ENCODE measurements around the gene RARA.

Gene RARA

DNA sequence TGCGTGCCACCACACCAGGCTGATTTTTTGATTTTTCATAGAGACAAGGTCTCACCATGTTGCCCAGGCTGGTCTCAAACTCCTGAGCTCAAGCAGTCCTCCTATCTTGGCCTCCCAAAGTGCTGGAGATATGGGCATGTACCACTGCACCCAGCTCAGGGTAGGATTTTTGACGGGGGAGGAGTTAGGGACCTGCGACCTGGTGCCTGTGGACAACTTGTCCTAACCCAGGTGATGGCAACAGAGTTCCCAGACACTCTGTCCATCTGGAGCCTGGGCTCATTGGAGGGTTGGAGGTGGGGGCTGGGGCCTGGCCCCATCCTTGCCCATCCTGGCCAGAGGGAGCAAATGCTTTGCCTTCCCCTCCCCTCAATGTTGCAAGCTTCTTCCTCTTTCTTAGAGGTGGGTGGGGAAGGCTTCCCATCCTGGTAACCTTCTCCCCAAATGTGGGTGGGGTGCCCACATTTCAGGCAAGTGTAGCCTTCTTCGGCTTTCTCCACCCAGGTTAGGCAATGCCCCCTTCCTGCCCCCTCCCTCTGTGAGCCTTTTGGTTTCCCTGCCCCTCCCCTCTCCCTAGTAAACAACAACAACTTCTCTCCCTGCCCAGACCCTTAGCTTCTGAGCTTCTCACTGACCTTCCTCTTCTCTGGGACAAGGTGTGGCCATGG, 24.9 kb downstream of the RARA start:
- TF ChIP-seq, protein P1, sequence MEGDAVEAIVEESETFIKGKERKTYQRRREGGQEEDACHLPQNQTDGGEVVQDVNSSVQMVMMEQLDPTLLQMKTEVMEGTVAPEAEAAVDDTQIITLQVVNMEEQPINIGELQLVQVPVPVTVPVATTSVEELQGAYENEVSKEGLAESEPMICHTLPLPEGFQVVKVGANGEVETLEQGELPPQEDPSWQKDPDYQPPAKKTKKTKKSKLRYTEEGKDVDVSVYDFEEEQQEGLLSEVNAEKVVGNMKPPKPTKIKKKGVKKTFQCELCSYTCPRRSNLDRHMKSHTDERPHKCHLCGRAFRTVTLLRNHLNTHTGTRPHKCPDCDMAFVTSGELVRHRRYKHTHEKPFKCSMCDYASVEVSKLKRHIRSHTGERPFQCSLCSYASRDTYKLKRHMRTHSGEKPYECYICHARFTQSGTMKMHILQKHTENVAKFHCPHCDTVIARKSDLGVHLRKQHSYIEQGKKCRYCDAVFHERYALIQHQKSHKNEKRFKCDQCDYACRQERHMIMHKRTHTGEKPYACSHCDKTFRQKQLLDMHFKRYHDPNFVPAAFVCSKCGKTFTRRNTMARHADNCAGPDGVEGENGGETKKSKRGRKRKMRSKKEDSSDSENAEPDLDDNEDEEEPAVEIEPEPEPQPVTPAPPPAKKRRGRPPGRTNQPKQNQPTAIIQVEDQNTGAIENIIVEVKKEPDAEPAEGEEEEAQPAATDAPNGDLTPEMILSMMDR (IDR thresholded peaks at IDR 0.05; ENCODE audit: low read depth, low read length, missing control alignments), result no peak
- no peak for DNase-seq (ENCODE audit: extremely low read depth, low read depth)
- no peak overlapping the region for H3K4me3 ChIP-seq (replicated peaks; ENCODE audit: low read depth, low read length)

DNA sequence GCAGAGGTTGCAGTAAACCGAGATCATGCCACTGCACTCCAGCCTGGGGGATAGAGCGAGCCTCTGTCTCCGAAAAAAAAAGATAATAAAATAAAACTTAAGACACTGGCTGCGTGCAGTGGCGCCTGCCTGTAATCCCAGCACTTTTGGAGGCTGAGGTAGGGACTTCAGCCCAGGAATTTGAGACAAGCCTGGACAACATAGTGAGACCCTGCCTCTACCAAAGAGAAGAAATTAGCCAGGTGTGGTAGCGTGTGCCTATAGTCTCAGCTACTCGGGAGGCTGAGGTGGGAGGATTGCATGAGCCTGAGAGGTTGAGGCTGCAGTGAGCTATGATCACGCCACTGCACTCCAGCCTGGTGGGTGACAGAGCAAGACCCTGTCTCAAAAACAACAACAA, 26.6 kb downstream of the RARA start:
- DNase-seq (ENCODE audit: extremely low read depth, low read depth), result no peak
- no peak overlapping the region for H3K4me3 ChIP-seq (replicated peaks; ENCODE audit: low read depth, low read length)
- TF ChIP-seq, protein P1 (IDR thresholded peaks at IDR 0.05; ENCODE audit: low read depth, low read length, missing control alignments), result no peak

DNA sequence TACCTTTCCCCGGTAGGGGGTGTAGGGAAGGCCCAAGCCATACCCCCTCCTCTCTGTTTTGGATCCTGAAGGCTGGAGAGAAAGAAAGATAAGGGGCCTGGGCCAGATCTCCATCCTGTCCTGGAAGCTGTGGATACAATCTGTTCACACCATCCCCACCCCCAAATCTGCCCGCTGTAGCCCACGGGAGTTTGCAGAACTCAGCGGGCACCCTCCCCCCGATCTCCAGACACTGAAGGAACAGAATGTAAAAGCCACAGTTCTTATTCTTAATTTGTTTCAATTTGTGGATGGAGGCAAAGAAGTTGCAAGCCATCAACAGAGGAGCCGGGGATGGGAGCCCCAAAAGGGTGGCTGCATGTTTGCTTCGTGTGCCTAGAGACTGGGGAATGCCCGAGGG, 28.4 kb downstream of the RARA start:
- TF ChIP-seq, protein P1 (IDR thresholded peaks at IDR 0.05; ENCODE audit: low read depth, low read length, missing control alignments), result no peak
- DNase-seq (ENCODE audit: extremely low read depth, low read depth), result no peak

DNA sequence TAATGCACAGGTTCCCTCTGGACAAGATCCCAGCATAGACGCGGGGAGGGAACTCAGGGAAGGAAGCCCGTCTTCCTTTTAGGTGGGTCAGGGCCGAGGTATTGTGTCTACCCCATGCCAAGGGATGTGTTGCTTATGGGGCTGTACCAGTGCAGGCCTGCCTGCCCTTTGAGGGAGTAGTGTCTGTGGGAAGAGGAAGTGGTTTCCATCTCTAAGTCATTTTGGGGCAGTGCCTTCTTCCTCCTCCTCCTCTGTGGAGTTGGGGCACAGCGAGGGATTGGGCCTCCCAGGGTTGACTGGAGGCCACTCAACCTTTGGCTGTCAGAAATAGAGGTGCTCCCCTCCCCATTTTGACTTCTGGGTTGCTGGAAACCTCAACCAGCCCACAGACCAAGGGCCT, 29.1 kb downstream of the RARA start:
- H3K4me3 ChIP-seq (replicated peaks; ENCODE audit: low read depth, low read length), result no peak overlapping the region
- TF ChIP-seq, protein P1 (IDR thresholded peaks at IDR 0.05; ENCODE audit: low read depth, low read length, missing control alignments), result no peak
- DNase-seq (ENCODE audit: extremely low read depth, low read depth), result no peak

More for the DNA sequence above, 28.4 kb downstream of the RARA start:
- no peak overlapping the region for H3K4me3 ChIP-seq (replicated peaks; ENCODE audit: low read depth, low read length)

DNA sequence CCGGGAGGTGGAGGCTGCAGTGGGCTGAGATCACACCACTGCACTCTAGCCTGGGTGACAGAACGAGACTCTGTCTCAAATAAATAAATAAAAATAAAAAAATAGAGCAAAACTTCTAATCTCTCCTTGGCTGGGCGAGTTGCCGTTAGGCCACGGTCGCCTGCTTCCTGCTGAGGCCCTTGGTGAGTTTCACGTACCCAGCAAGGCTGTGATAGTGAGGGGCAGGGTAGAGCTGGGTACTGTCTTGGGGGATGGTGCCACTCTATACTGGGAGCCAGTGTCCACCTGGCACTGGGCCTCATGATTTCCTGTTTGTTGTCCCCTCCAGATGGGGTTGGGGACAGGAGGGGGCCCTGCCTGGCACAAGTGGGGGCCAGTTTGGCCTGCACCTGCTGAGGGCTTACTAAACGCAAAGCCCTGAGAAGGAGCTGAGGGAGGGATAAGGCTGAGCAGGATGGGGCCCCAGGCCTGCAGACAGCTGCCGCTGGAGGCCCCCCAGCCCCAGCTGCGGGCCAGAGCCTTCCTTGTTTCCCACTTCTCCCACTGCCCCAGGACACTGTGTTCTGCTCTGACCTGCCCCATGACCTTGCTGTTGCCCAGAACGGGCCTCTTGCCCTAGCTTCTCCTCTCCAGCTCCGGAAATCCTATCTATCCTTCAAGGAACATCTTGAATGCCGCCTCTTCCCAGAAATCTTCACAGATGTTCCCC, 30.1 kb downstream of the RARA start:
- H3K4me3 ChIP-seq (replicated peaks; ENCODE audit: low read depth, low read length), result no peak overlapping the region
- no peak for DNase-seq (ENCODE audit: extremely low read depth, low read depth)
- TF ChIP-seq, protein P1 (IDR thresholded peaks at IDR 0.05; ENCODE audit: low read depth, low read length, missing control alignments), result no peak

DNA sequence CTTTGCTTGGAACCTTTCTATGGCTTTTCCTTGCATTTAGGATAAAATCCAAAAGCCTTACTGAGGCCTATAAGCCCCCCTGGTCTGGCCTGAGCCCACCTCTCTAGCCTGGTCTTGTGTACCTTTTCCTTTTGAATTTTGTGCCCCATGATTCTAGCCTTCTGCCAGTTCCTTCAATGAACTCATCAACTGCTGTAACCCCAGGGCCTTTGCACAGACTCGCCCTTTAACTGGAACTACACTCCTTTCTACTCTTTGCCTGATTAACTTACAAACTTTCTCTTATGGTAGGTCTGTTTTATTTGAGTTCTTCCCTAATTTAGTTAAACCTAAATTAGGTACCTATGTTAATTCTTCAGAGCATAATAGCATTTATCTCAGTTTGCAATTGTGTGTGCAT, 31.3 kb downstream of the RARA start:
- H3K4me3 ChIP-seq (replicated peaks; ENCODE audit: low read depth, low read length), result no peak overlapping the region
- no peak for DNase-seq (ENCODE audit: extremely low read depth, low read depth)
- TF ChIP-seq, protein P1 (IDR thresholded peaks at IDR 0.05; ENCODE audit: low read depth, low read length, missing control alignments), result no peak
